ENCODE results near the gene CSNK1A1. TPM values are rescaled to one million over a fixed set of nuclear protein-coding genes. Genes with fewer than 3 reads are reported as not detected.

CSNK1A1 gene
- total and polyA plus RNA-seq, 2 experiments from 2014 or later: 106 to 231 TPM

DNA sequence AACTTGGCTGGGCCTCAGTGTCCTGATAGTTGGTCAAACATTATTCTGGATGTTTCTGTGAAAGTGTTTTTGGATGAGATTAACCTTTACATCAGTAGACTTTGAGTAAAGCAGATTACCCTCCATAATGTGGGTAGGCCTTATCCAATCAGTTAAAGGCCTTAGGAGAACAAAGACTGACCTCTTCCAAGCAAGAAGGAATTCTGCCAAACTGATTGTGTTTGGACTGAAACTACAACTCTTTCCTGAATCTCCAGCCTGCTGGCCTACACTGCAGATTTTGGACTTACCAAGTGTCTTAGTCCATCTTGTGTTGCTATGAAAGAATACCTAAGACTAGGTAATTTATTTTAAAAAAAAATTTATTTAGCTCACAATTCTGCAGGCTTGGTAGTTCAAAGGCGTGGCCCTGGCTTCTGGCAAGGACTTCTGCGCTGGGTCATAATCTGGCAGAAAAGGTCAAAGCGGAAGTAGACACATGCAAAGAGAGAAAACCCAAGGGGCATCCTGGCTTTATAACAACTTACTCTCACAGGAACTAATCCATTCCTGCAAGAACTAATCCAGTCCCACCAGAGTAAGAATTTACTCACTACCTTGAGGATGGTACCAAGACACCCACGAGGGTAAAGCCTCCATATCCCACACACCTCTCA lies 21.5 kb upstream of the CSNK1A1 start:
- Histone ChIP-seq H3K4me2 (no peak overlapping the region), H3K27me3 (no peaks in the 10 kb centered on the region), H3K4me3 (no peak overlapping the region), H4K20me1 (ENCODE audit: insufficient read depth, poor library complexity, severe bottlenecking) (no peaks in the 10 kb centered on the region), H3K9me3 (ENCODE audit: low read depth) (no peaks in the 10 kb centered on the region), H3K36me3 (replicated peaks; ENCODE audit: insufficient read depth, low read depth) (no peaks in the 10 kb centered on the region), H3K4me1 (ENCODE audit: insufficient read depth) (no peaks in the 10 kb centered on the region), H3K27ac (no peak overlapping the region), H3K79me2 (no peaks in the 10 kb centered on the region), H2AFZ (no peak overlapping the region), H3K9me2 (replicated peaks; ENCODE audit: insufficient read depth) (no peaks in the 10 kb centered on the region)
- WGBS (ENCODE audit: low lambda C conversion rate, missing lambda C conversion rate): 82% methylated on average over 4 of the region's 4 CpGs
- TF ChIP-seq, protein P1, sequence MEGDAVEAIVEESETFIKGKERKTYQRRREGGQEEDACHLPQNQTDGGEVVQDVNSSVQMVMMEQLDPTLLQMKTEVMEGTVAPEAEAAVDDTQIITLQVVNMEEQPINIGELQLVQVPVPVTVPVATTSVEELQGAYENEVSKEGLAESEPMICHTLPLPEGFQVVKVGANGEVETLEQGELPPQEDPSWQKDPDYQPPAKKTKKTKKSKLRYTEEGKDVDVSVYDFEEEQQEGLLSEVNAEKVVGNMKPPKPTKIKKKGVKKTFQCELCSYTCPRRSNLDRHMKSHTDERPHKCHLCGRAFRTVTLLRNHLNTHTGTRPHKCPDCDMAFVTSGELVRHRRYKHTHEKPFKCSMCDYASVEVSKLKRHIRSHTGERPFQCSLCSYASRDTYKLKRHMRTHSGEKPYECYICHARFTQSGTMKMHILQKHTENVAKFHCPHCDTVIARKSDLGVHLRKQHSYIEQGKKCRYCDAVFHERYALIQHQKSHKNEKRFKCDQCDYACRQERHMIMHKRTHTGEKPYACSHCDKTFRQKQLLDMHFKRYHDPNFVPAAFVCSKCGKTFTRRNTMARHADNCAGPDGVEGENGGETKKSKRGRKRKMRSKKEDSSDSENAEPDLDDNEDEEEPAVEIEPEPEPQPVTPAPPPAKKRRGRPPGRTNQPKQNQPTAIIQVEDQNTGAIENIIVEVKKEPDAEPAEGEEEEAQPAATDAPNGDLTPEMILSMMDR (IDR thresholded peaks at IDR 0.05; ENCODE audit: poor library complexity): no peak
- TF ChIP-seq EZH2 (IDR thresholded peaks at IDR 0.05; ENCODE audit: borderline replicate concordance) (no peak), EZH2phosphoT487 (IDR thresholded peaks at IDR 0.05; ENCODE audit: low read depth, severe bottlenecking, unreplicated experiment) (no peak)
- no peak for DNase-seq (ENCODE audit: low spot score)

DNA sequence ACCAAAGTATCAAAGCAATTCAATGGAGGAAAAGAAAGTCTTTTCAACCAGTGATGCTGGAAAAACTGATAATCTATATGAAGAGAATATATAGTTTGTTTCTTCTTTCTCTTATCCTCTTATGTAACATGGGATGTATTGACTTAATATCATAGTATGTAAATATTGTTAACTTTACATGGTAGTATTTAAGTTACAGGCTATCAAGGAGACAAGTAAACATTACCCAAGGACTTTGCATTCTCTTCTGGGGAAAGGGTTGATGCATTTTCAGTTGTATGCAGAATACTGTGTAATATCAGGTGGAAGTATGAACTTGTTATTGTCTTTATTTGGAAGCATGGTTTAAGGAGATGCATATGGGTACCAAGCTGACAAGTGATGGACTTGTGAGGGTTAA lies 20.9 kb upstream of the CSNK1A1 start:
- Histone ChIP-seq H3K9me2 (replicated peaks; ENCODE audit: insufficient read depth) (no peaks in the 10 kb centered on the region), H3K27me3 (no peaks in the 10 kb centered on the region), H3K9me3 (ENCODE audit: low read depth) (no peaks in the 10 kb centered on the region), H3K4me3 (no peak overlapping the region), H4K20me1 (ENCODE audit: insufficient read depth, poor library complexity, severe bottlenecking) (no peaks in the 10 kb centered on the region), H2AFZ (no peak overlapping the region), H3K4me1 (ENCODE audit: insufficient read depth) (no peaks in the 10 kb centered on the region), H3K27ac (no peak overlapping the region), H3K36me3 (replicated peaks; ENCODE audit: insufficient read depth, low read depth) (no peaks in the 10 kb centered on the region), H3K79me2 (no peaks in the 10 kb centered on the region), H3K4me2 (no peak overlapping the region)
- no peak for DNase-seq (ENCODE audit: low spot score)
- TF ChIP-seq, protein P1 (IDR thresholded peaks at IDR 0.05; ENCODE audit: poor library complexity): no peak
- TF ChIP-seq EZH2phosphoT487 (IDR thresholded peaks at IDR 0.05; ENCODE audit: low read depth, severe bottlenecking, unreplicated experiment) (no peak), EZH2 (IDR thresholded peaks at IDR 0.05; ENCODE audit: borderline replicate concordance) (no peak)

DNA sequence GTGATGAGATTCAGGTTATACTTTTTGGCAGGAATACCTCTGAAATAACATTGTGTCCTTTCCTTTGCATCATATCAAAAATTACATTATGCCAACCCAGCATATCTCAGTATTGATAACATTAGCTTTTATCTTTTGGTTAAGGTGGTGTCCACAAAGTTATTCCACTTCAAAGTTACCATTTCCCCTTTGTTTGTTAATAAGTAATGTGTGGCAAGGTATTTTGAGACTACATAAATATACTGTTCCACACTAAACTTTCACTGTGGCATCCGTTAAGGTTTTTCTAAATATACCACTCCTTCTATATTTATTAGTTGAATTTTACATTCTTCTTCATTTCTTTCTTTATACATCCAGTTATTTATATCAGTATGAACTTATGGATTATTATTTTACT lies 16.0 kb upstream of the CSNK1A1 start:
- no peaks in the 10 kb centered on the region for H3K9me2 ChIP-seq (replicated peaks; ENCODE audit: insufficient read depth)
- no peaks in the 10 kb centered on the region for H4K20me1 ChIP-seq (ENCODE audit: insufficient read depth, poor library complexity, severe bottlenecking)
- H3K27me3 ChIP-seq: no peaks in the 10 kb centered on the region
- TF ChIP-seq, protein P1 (IDR thresholded peaks at IDR 0.05; ENCODE audit: poor library complexity): no peak
- no peak for TF ChIP-seq EZH2 (IDR thresholded peaks at IDR 0.05; ENCODE audit: borderline replicate concordance)
- TF ChIP-seq EZH2phosphoT487 (IDR thresholded peaks at IDR 0.05; ENCODE audit: low read depth, severe bottlenecking, unreplicated experiment): no peak
- H3K79me2 ChIP-seq: no peaks in the 10 kb centered on the region
- no peak overlapping the region for H3K4me3 ChIP-seq
- no peak overlapping the region for H3K4me2 ChIP-seq
- no peak overlapping the region for H2AFZ ChIP-seq
- H3K9me3 ChIP-seq (ENCODE audit: low read depth): no peaks in the 10 kb centered on the region
- no peak overlapping the region for H3K27ac ChIP-seq
- peaks cover 13% of the 10 kb centered on the region for H3K4me1 ChIP-seq (ENCODE audit: insufficient read depth)
- no peak for DNase-seq (ENCODE audit: low spot score)
- H3K36me3 ChIP-seq (replicated peaks; ENCODE audit: insufficient read depth, low read depth): no peaks in the 10 kb centered on the region
- 88% methylated on average over 1 of the region's 1 CpG for WGBS (ENCODE audit: low lambda C conversion rate, missing lambda C conversion rate)
